Stimulated activated CD8-positive, alpha-beta memory T cell treated with anti-CD3 and anti-CD28 coated beads, Interleukin-2, amount 100 ng/mL, for 48 hours (primary cell): Measurements from ENCODE around the gene MACROD2.
"Not testable (repeated sequence)": the region's sequence is repeated elsewhere in the genome, so short reads cannot be mapped to it uniquely, and the experiment has no call there.

ENCODE experiments used
- DNase-seq, 2 donors: peaks; one replicate each; pipeline ENCODE4 v3.0.0-alpha.2; 2020; ENCODE audit warnings: low read depth in 2 of 2

Gene MACROD2

GRCh38 chr20:14953736-14954135, 958.4 kb downstream of the MACROD2 start:
- DNase-seq = no peak

DNA sequence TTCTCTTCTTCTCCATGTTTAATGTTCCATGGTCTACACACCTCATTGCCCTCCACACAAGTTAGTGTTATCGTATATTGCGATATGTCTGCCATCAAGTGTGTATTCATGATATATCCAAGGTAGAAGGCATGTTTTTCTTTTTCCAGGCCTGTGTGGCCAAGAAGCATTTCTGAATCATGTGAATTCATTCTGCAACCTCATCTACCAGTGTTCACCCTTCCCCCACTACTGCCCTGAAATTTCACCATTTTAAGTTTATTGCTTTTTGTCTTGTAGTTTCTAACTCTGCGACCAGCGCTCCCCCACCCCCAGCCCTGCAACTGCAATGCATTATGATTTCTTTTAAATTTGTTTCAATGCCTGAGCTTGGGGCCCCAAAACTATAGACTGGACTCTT, 960.1 kb downstream of the MACROD2 start:
- no peak for DNase-seq

DNA sequence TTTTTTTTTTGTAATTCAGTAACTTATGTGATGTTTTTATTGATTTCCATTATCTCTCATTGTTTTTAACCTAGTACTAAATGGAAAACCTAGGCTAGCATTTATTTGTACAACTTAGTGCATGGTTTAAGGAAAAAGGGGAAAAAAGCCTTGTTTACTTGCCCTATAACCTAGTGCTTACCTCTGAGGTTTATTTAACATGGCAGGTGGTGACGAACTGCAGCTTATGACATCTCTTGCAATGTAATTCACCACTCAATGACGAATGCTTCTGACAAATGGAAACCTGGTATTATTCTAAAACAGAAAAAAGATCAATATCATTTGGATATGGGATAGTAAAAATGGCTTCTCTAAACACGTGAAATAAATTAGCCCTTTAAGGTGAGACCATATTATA, 960.7 kb downstream of the MACROD2 start:
- no peak for DNase-seq

DNA sequence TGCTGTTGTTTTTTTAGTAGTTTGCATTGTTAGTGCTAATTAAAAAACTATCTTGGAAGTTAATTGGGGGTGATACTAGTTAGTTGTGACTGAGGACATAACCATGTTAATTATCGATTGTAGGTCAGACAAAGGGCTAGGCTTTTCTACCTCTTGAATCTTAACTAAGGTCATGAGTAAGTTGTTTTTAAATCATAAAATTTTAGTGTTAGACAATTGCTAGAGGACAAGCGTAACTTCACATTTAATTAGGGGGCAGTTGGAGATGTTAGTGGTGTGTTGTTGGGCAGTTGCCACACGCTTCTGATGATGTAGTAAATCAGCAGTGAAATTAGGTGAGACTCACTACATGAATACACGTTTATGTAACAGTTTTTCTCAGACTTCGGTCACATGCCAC, 961.2 kb downstream of the MACROD2 start:
- no peak for DNase-seq

DNA sequence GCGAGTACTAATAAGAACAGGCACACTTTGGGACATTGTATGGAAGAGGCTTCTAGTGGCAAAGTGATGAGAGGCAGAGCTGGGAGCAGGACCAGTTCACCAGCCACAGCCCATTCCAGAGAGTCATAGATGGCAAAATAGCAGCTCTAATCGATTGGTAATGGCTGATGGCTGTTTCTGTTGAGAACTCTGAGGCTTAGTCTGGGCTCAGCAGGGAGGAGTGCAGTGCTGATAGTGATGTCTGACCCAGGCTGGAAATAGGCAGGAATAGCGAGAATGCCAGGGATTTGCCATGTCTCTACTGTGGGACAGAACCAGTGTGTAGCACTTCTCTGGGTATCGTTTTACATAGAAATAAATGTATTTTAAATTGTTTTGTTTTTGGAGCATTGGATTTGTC, 962.1 kb downstream of the MACROD2 start:
- DNase-seq = no peak

DNA sequence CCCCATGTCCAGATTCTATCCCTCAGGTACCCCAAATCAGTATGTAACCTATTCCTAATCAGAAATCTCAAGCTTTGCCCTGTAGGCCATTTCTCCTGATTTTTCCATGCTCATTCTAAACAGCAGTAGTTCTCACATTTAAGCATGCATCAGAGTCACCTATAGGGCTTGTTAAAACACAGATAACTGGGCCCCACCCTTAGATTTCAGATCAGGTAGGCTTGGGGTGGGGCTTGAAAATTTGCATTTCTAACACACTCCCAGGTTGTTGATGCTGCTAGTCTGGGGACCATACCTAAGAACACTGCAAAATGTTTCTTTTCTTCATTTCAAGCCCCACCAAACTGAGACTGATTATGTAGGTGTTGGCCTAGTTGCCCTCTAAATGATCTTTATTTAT, 963.3 kb downstream of the MACROD2 start:
- DNase-seq = no peak

- DNase-seq = no peak
Observed at GRCh38 chr20:14959506-14960475, 964.5 kb downstream of the MACROD2 start.

- DNase-seq = no peak
Observed at GRCh38 chr20:14960831-14961230, 965.5 kb downstream of the MACROD2 start.

DNA sequence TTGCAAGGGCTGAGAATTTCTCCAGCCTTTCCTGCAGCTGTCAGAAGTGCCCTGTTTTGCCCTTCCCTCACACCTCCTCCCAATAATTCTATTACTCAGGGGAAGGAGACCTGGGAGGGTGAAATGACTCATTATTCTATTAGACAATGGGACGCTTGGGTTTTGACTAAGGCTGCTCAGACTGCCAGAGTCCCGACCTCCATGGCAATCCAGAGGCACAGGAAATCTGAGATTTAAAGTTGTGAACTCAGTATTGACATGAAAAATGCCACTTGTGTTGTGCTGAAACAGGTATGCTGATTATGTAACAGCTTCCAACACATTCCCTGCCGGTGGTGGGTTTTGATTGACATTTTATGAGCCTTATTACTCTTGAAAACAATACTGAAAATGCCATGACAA, 967.9 kb downstream of the MACROD2 start:
- DNase-seq = no peak

- DNase-seq = no peak
Observed at GRCh38 chr20:14966203-14966602, 970.9 kb downstream of the MACROD2 start.

GRCh38 chr20:14966808-14967207, 971.5 kb downstream of the MACROD2 start:
- DNase-seq = no peak

DNA sequence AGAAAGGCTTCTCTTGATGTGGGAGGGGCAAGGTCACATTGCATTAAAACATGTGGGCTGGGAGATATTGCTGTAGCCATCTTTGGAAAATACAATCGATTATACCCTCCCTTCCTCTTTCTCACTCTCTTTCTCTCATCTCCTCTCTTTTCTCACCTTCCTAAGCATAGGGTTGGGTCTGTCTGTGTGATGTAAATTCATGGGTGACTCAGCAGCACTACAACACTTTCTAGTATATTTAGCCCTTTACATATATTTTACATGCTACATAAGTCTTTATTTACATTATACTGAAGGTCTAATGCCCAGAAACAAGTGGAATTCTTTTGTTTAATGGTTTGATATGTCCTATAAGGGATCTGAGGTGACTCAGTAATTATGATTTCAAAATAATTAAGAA, 976.9 kb downstream of the MACROD2 start:
- DNase-seq = no peak

GRCh38 chr20:14972690-14973089, 977.4 kb downstream of the MACROD2 start:
- no peak for DNase-seq

DNA sequence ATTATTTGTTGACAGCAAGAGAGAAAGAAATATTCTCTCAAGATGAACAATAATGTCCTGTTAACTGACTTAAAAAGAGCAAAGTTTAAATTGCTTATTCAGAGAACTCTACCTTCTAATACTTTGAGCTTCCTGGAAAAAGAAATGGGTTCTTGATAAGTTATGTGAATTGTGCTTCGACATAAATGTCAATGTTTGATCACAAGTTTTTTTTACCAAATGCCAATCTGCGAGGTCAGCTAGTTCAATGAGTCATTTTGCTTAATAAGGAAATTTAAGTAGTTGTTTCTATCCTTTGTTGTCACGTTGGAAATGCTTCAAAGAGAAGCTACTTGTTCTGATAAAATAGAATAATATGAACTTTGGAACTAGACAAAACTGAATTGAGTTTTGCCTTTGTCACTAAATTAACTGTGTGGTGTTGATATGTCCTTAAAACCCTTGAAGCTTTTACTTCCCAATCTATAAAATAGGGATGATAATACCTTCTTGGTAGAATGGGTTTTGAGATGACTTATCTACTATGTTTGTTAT, 984.2 kb downstream of the MACROD2 start:
- DNase-seq = no peak

GRCh38 chr20:14981486-14981885, 986.2 kb downstream of the MACROD2 start:
- DNase-seq = not testable (repeated sequence)

- not testable (repeated sequence) for DNase-seq
Observed at GRCh38 chr20:14982324-14982723, 987.0 kb downstream of the MACROD2 start.

- DNase-seq = no peak
Observed at GRCh38 chr20:14984305-14984704, 989.0 kb downstream of the MACROD2 start.

- DNase-seq = no peak
Observed at GRCh38 chr20:14984768-14985622, 989.7 kb downstream of the MACROD2 start.

GRCh38 chr20:14986026-14986655, 990.8 kb downstream of the MACROD2 start:
- no peak for DNase-seq

- DNase-seq = no peak
Observed at GRCh38 chr20:14986656-14987055, 991.3 kb downstream of the MACROD2 start.

DNA sequence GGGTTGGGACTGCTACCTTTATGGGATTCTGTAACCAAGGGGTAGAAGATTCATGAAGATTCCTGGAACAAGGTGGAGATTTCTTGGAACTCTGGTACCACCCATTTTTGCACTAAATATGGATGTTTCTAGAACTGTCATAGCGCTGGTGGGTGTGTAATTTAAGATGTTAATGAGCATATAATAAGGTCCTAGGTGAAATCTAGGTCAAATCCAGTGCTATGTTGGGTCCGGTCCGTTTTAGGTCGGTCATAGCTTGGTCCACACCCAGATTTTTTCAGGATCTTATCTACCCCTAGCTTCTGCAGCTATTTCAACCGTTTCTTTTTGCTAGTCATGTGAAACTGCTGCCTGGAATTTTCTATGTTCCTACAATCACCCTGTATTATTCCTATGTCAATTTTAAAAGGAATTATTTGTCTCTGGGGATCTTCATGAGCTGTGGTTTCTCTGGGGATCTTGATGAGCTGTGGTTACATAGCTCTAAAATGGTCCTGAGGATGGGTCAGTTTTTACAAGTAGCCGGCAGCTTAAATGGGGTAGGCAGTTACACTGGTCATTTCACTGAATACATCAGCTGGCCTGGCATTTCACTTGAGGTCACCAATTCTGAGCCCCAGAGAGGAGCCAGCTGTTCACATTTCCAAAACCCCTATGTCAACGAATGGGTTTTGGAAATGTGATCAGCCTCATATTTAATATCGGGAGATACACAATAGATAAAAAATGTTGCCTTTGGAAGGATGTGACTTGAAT, 994.4 kb downstream of the MACROD2 start:
- DNase-seq = no peak
